ENCODE results near the gene EYS. TPM values are rescaled to one million over a fixed set of nuclear protein-coding genes. Genes with fewer than 3 reads are reported as not detected.

The EYS gene
- total RNA-seq, 4 donors from 2014 or later = under 0.01 TPM; not detected in 3

- intact Hi-C loops (cut with DNase I) = no loop called here
- no peak for DNase-seq (ENCODE audit: extremely low spot score)
- H3K4me1 ChIP-seq = no peaks in the 10 kb centered on the region
- TF ChIP-seq POLR2A (IDR thresholded peaks at IDR 0.05; ENCODE audit: low read depth) = no peak
- TF ChIP-seq CTCF (IDR thresholded peaks at IDR 0.05) = no peak
- TF ChIP-seq POLR2AphosphoS5 (IDR thresholded peaks at IDR 0.05) = no peak
- H3K27me3 ChIP-seq = no peaks in the 10 kb centered on the region
- no peak overlapping the region for H3K4me3 ChIP-seq
- no peaks in the 10 kb centered on the region for H3K36me3 ChIP-seq
- H3K9me3 ChIP-seq = peaks cover 0 to 5% (median 0%) of the 10 kb centered on the region in 4 donors
- 40% methylated on average over 3 of the region's 3 CpGs for WGBS
- no peak overlapping the region for H3K27ac ChIP-seq (replicated peaks in 1 of 4)
These were observed 507.9 kb downstream of the EYS start for GRCh38 chr6:65199121-65199520.

GRCh38 chr6:65191471-65191870 lies 515.6 kb downstream of the EYS start:
- H3K4me3 ChIP-seq = no peak overlapping the region
- TF ChIP-seq EP300 (IDR thresholded peaks at IDR 0.05) (no peak), POLR2AphosphoS5 (IDR thresholded peaks at IDR 0.05) (no peak), CTCF (IDR thresholded peaks at IDR 0.05) (no peak), POLR2A (IDR thresholded peaks at IDR 0.05; ENCODE audit: low read depth) (no peak)
- no peaks in the 10 kb centered on the region for H3K4me1 ChIP-seq
- no peak for DNase-seq (ENCODE audit: extremely low spot score)
- WGBS = 87% methylated on average over 2 of the region's 2 CpGs
- H3K36me3 ChIP-seq = no peaks in the 10 kb centered on the region
- H3K27me3 ChIP-seq = no peaks in the 10 kb centered on the region
- intact Hi-C loops (cut with DNase I) = no loop called here
- no peak overlapping the region for H3K27ac ChIP-seq (replicated peaks in 1 of 4)
- H3K9me3 ChIP-seq = no peaks in the 10 kb centered on the region

- TF ChIP-seq POLR2AphosphoS5 (IDR thresholded peaks at IDR 0.05) = no peak
- intact Hi-C loops (cut with DNase I) = no loop called here
- no peak overlapping the region for H3K27ac ChIP-seq (replicated peaks in 1 of 4)
- no peaks in the 10 kb centered on the region for H3K27me3 ChIP-seq
- no peaks in the 10 kb centered on the region for H3K36me3 ChIP-seq
- H3K4me1 ChIP-seq = no peaks in the 10 kb centered on the region
- H3K9me3 ChIP-seq = no peaks in the 10 kb centered on the region
- DNase-seq (ENCODE audit: extremely low spot score) = no peak
- no peak overlapping the region for H3K4me3 ChIP-seq
- WGBS = 74% methylated on average over 5 of the region's 5 CpGs
These were observed 517.7 kb downstream of the EYS start for GRCh38 chr6:65189236-65189881.

GRCh38 chr6:65186826-65187225 lies 520.2 kb downstream of the EYS start:
- no peak for TF ChIP-seq EP300 (IDR thresholded peaks at IDR 0.05)
- no peak for TF ChIP-seq CTCF (IDR thresholded peaks at IDR 0.05)
- TF ChIP-seq POLR2A (IDR thresholded peaks at IDR 0.05; ENCODE audit: low read depth) = no peak
- no peak for TF ChIP-seq POLR2AphosphoS5 (IDR thresholded peaks at IDR 0.05)
- intact Hi-C loops (cut with DNase I) = no loop called here
- Histone ChIP-seq H3K27ac (replicated peaks in 1 of 4) (no peak overlapping the region), H3K4me1 (no peaks in the 10 kb centered on the region), H3K4me3 (no peak overlapping the region), H3K36me3 (no peaks in the 10 kb centered on the region), H3K27me3 (no peaks in the 10 kb centered on the region), H3K9me3 (no peaks in the 10 kb centered on the region)
- WGBS = 48% methylated on average over 1 of the region's 1 CpG
- DNase-seq (ENCODE audit: extremely low spot score) = no peak

GRCh38 chr6:65182681-65183080 lies 524.3 kb downstream of the EYS start:
- 77% methylated on average over 2 of the region's 2 CpGs for WGBS
- Histone ChIP-seq H3K9me3 (peaks cover 0 to 4% (median 0%) of the 10 kb centered on the region in 4 donors), H3K4me3 (no peak overlapping the region), H3K27me3 (no peaks in the 10 kb centered on the region), H3K4me1 (no peaks in the 10 kb centered on the region), H3K27ac (replicated peaks in 1 of 4) (no peak overlapping the region), H3K36me3 (no peaks in the 10 kb centered on the region)
- DNase-seq (ENCODE audit: extremely low spot score) = no peak
- TF ChIP-seq POLR2A (IDR thresholded peaks at IDR 0.05; ENCODE audit: low read depth) (no peak), EP300 (IDR thresholded peaks at IDR 0.05) (no peak), CTCF (IDR thresholded peaks at IDR 0.05) (no peak), POLR2AphosphoS5 (IDR thresholded peaks at IDR 0.05) (no peak)
- intact Hi-C loops (cut with DNase I) = no loop called here
